Erythroblast (primary cell): ENCODE results near the gene SLC44A1.

ENCODE experiments used
- GATA1 ChIP-seq: IDR thresholded peaks from 2 replicates; pipeline ENCODE4 v1.6.1; 2011; ENCODE audit warnings: low read depth, mild to moderate bottlenecking, control low read depth, low read length, moderate library complexity
- POLR2A ChIP-seq: IDR thresholded peaks from 2 replicates; pipeline ENCODE4 v1.6.1; 2011; ENCODE audit warnings: mild to moderate bottlenecking, low read length

- TF ChIP-seq POLR2A (no peak), GATA1 (no peak)
These were observed 14.8 kb downstream of the SLC44A1 start for GRCh38 chr9:105259274-105259673.
